ENCODE results near the gene IRF9. TPM values are rescaled to one million over a fixed set of nuclear protein-coding genes. Genes with fewer than 3 reads are reported as not detected.
A peak's percentile ranks its signal among the peaks of the same experiment; 100 is the strongest.

Gene IRF9
- polyA plus RNA-seq, 5 donors, result 49.8 to 68.6 (median 57.2) TPM

DNA sequence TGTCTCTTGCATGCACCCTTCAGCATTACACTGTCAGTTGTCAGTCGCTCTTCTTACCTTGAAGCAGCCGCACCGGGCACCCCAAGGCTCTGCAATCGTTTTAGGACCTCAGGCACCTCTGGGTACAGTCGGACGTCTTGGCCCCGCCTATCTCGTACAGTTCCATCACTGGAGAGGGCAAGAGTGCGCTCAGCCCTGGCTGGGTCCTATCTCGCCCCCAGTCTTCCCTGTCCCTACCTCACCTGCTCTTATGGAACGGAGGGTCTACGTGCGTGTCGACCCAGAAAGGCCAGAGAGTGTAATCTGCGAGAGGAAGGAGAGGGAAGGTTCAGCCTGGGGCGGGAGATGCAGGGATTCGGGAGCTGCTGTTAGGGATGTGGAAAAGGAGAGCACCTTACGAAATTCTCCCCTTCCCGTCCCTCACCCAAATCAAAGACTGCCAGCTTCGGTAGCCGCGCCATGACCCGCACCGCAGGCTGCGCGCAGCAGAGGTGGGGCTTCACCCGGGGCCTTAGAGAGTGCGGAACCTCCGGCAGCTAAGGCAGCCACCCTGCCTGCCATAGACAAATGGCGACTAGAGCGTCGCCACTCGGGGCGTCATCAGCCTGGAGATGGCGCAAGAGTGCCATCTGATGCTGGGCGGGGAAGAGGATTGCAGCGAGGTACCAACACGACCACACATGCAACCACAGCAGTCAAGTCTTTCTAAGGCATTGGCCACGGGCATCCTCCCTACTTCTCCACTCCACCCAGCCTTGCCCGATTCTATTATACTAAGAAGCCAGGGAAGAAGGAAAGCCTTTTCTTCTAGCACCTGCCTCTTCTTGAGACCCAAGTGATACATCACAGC is 54.7 kb downstream of the IRF9 start, which contains the start of gene MDP1:
Gene MDP1, minus strand, starts transcription at position 572 of the 850 bp plus-strand sequence. Its CDS starts 111 bp downstream, at position 461.
- DNase-seq, result peak; percentile 86 to 88

Other genes starting within 250 kb of the IRF9 start
- gene DHRS4, start 207.5 kb upstream of the IRF9 start, polyA plus RNA-seq (ENCODE audit: insufficient read depth in 1 of 5, insufficient read length in 5 of 5, low replicate concordance in 1 of 5), result 10 to 100 TPM; 34.0 to 45.4 (median 35.5) TPM
- gene DHRS4L2, start 172.3 kb upstream of the IRF9 start, polyA plus RNA-seq (ENCODE audit: insufficient read depth in 1 of 5, insufficient read length in 5 of 5, low replicate concordance in 1 of 5), result 10 to 100 TPM; 27.3 to 32.3 (median 29.4) TPM
- gene CARMIL3, start 109.3 kb upstream of the IRF9 start, polyA plus RNA-seq (ENCODE audit: insufficient read depth in 1 of 5, insufficient read length in 5 of 5, low replicate concordance in 1 of 5), result 1 to 10 TPM in 3 of 5 donors, under 1 TPM in 2; 0.72 to 1.7 (median 1.1) TPM
- not detected for gene CPNE6, start 89.7 kb upstream of the IRF9 start, polyA plus RNA-seq (ENCODE audit: insufficient read depth in 1 of 5, insufficient read length in 5 of 5, low replicate concordance in 1 of 5)
- gene PCK2, start 67.0 kb upstream of the IRF9 start, polyA plus RNA-seq (ENCODE audit: insufficient read depth in 1 of 5, insufficient read length in 5 of 5, low replicate concordance in 1 of 5), result 10 to 100 TPM; 13.3 to 17.8 (median 14.7) TPM
- 10 to 100 TPM; 59.5 to 74.4 (median 65.9) TPM for gene DCAF11, start 46.5 kb upstream of the IRF9 start, polyA plus RNA-seq (ENCODE audit: insufficient read depth in 1 of 5, insufficient read length in 5 of 5, low replicate concordance in 1 of 5)
- gene NRL, start 46.3 kb upstream of the IRF9 start, polyA plus RNA-seq (ENCODE audit: insufficient read depth in 1 of 5, insufficient read length in 5 of 5, low replicate concordance in 1 of 5), result 1 to 10 TPM; 1.0 to 2.3 (median 1.2) TPM
- gene FITM1, start 30.6 kb upstream of the IRF9 start, polyA plus RNA-seq (ENCODE audit: insufficient read depth in 1 of 5, insufficient read length in 5 of 5, low replicate concordance in 1 of 5), result 1 to 10 TPM in 3 of 5 donors, under 1 TPM in 2; 0.60 to 9.4 (median 1.1) TPM
- 100 to 1,000 TPM; 190 to 234 (median 222) TPM for gene PSME1, start 25.1 kb upstream of the IRF9 start, polyA plus RNA-seq (ENCODE audit: insufficient read depth in 1 of 5, insufficient read length in 5 of 5, low replicate concordance in 1 of 5)
- 10 to 100 TPM; 12.6 to 25.8 (median 24.3) TPM for gene EMC9, start 19.7 kb upstream of the IRF9 start, polyA plus RNA-seq (ENCODE audit: insufficient read depth in 1 of 5, insufficient read length in 5 of 5, low replicate concordance in 1 of 5)
- 100 to 1,000 TPM; 159 to 175 (median 166) TPM for gene PSME2, start 14.7 kb upstream of the IRF9 start, polyA plus RNA-seq (ENCODE audit: insufficient read depth in 1 of 5, insufficient read length in 5 of 5, low replicate concordance in 1 of 5)
- gene RNF31, start 13.8 kb upstream of the IRF9 start, polyA plus RNA-seq (ENCODE audit: insufficient read depth in 1 of 5, insufficient read length in 5 of 5, low replicate concordance in 1 of 5), result 10 to 100 TPM; 42.8 to 60.2 (median 55.7) TPM
- 10 to 100 TPM; 36.6 to 67.1 (median 48.2) TPM for gene REC8, start 10.8 kb downstream of the IRF9 start, polyA plus RNA-seq (ENCODE audit: insufficient read depth in 1 of 5, insufficient read length in 5 of 5, low replicate concordance in 1 of 5)
- 10 to 100 TPM; 20.2 to 37.0 (median 24.5) TPM for gene IPO4, start 27.6 kb downstream of the IRF9 start, polyA plus RNA-seq (ENCODE audit: insufficient read depth in 1 of 5, insufficient read length in 5 of 5, low replicate concordance in 1 of 5)
- gene TM9SF1, start 34.2 kb downstream of the IRF9 start, polyA plus RNA-seq (ENCODE audit: insufficient read depth in 1 of 5, insufficient read length in 5 of 5, low replicate concordance in 1 of 5), result 10 to 100 TPM; 24.6 to 44.1 (median 33.8) TPM
- gene TSSK4, start 44.4 kb downstream of the IRF9 start, polyA plus RNA-seq (ENCODE audit: insufficient read depth in 1 of 5, insufficient read length in 5 of 5, low replicate concordance in 1 of 5), result 10 to 100 TPM in 3 of 5 donors, 1 to 10 TPM in 2; 9.5 to 12.2 (median 11.9) TPM
- 10 to 100 TPM; 53.9 to 67.6 (median 62.3) TPM for gene CHMP4A, start 52.2 kb downstream of the IRF9 start, polyA plus RNA-seq (ENCODE audit: insufficient read depth in 1 of 5, insufficient read length in 5 of 5, low replicate concordance in 1 of 5)
- 10 to 100 TPM; 11.8 to 17.2 (median 13.5) TPM for gene MDP1, start 54.8 kb downstream of the IRF9 start, polyA plus RNA-seq (ENCODE audit: insufficient read depth in 1 of 5, insufficient read length in 5 of 5, low replicate concordance in 1 of 5)
- 100 to 1,000 TPM; 209 to 239 (median 224) TPM for gene NEDD8, start 71.1 kb downstream of the IRF9 start, polyA plus RNA-seq (ENCODE audit: insufficient read depth in 1 of 5, insufficient read length in 5 of 5, low replicate concordance in 1 of 5)
- 100 to 1,000 TPM in 4 of 5 donors, 10 to 100 TPM in 1; 92.7 to 120 (median 114) TPM for gene GMPR2, start 71.7 kb downstream of the IRF9 start, polyA plus RNA-seq (ENCODE audit: insufficient read depth in 1 of 5, insufficient read length in 5 of 5, low replicate concordance in 1 of 5)
- gene TINF2, start 81.4 kb downstream of the IRF9 start, polyA plus RNA-seq (ENCODE audit: insufficient read depth in 1 of 5, insufficient read length in 5 of 5, low replicate concordance in 1 of 5), result 10 to 100 TPM; 53.7 to 62.0 (median 60.9) TPM
- 1 to 10 TPM; 2.0 to 4.7 (median 3.5) TPM for gene TGM1, start 101.9 kb downstream of the IRF9 start, polyA plus RNA-seq (ENCODE audit: insufficient read depth in 1 of 5, insufficient read length in 5 of 5, low replicate concordance in 1 of 5)
- 10 to 100 TPM; 19.6 to 28.6 (median 24.9) TPM for gene RABGGTA, start 110.3 kb downstream of the IRF9 start, polyA plus RNA-seq (ENCODE audit: insufficient read depth in 1 of 5, insufficient read length in 5 of 5, low replicate concordance in 1 of 5)
- 10 to 100 TPM; 38.8 to 54.7 (median 43.2) TPM for gene DHRS1, start 138.5 kb downstream of the IRF9 start, polyA plus RNA-seq (ENCODE audit: insufficient read depth in 1 of 5, insufficient read length in 5 of 5, low replicate concordance in 1 of 5)
- gene NOP9, start 138.6 kb downstream of the IRF9 start, polyA plus RNA-seq (ENCODE audit: insufficient read depth in 1 of 5, insufficient read length in 5 of 5, low replicate concordance in 1 of 5), result 10 to 100 TPM; 21.3 to 26.7 (median 24.3) TPM
- 10 to 100 TPM in 4 of 5 donors, 1 to 10 TPM in 1; 9.6 to 16.6 (median 14.1) TPM for gene CIDEB, start 146.7 kb downstream of the IRF9 start, polyA plus RNA-seq (ENCODE audit: insufficient read depth in 1 of 5, insufficient read length in 5 of 5, low replicate concordance in 1 of 5)
- 1 to 10 TPM; 3.4 to 5.2 (median 4.7) TPM for gene LTB4R2, start 148.9 kb downstream of the IRF9 start, polyA plus RNA-seq (ENCODE audit: insufficient read depth in 1 of 5, insufficient read length in 5 of 5, low replicate concordance in 1 of 5)
- 1 to 10 TPM; 5.2 to 6.9 (median 6.2) TPM for gene LTB4R, start 150.2 kb downstream of the IRF9 start, polyA plus RNA-seq (ENCODE audit: insufficient read depth in 1 of 5, insufficient read length in 5 of 5, low replicate concordance in 1 of 5)
- gene ADCY4, start 173.8 kb downstream of the IRF9 start, polyA plus RNA-seq (ENCODE audit: insufficient read depth in 1 of 5, insufficient read length in 5 of 5, low replicate concordance in 1 of 5), result 10 to 100 TPM; 26.9 to 37.3 (median 33.8) TPM
- 1 to 10 TPM; 2.1 to 3.6 (median 2.8) TPM for gene RIPK3, start 178.7 kb downstream of the IRF9 start, polyA plus RNA-seq (ENCODE audit: insufficient read depth in 1 of 5, insufficient read length in 5 of 5, low replicate concordance in 1 of 5)
- gene NFATC4, start 206.9 kb downstream of the IRF9 start, polyA plus RNA-seq (ENCODE audit: insufficient read depth in 1 of 5, insufficient read length in 5 of 5, low replicate concordance in 1 of 5), result 100 to 1,000 TPM in 1 of 5 donors, 10 to 100 TPM in 4; 64.5 to 102 (median 88.3) TPM
- gene NYNRIN, start 237.7 kb downstream of the IRF9 start, polyA plus RNA-seq (ENCODE audit: insufficient read depth in 1 of 5, insufficient read length in 5 of 5, low replicate concordance in 1 of 5), result 100 to 1,000 TPM in 2 of 5 donors, 10 to 100 TPM in 3; 78.3 to 109 (median 88.7) TPM

Data from right lung (tissue), 5 donors.